ENCODE results near the gene SH3RF3.

- TF ChIP-seq, protein P1, sequence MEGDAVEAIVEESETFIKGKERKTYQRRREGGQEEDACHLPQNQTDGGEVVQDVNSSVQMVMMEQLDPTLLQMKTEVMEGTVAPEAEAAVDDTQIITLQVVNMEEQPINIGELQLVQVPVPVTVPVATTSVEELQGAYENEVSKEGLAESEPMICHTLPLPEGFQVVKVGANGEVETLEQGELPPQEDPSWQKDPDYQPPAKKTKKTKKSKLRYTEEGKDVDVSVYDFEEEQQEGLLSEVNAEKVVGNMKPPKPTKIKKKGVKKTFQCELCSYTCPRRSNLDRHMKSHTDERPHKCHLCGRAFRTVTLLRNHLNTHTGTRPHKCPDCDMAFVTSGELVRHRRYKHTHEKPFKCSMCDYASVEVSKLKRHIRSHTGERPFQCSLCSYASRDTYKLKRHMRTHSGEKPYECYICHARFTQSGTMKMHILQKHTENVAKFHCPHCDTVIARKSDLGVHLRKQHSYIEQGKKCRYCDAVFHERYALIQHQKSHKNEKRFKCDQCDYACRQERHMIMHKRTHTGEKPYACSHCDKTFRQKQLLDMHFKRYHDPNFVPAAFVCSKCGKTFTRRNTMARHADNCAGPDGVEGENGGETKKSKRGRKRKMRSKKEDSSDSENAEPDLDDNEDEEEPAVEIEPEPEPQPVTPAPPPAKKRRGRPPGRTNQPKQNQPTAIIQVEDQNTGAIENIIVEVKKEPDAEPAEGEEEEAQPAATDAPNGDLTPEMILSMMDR (IDR thresholded peaks at IDR 0.05): no peak
- TF ChIP-seq, protein P2, sequence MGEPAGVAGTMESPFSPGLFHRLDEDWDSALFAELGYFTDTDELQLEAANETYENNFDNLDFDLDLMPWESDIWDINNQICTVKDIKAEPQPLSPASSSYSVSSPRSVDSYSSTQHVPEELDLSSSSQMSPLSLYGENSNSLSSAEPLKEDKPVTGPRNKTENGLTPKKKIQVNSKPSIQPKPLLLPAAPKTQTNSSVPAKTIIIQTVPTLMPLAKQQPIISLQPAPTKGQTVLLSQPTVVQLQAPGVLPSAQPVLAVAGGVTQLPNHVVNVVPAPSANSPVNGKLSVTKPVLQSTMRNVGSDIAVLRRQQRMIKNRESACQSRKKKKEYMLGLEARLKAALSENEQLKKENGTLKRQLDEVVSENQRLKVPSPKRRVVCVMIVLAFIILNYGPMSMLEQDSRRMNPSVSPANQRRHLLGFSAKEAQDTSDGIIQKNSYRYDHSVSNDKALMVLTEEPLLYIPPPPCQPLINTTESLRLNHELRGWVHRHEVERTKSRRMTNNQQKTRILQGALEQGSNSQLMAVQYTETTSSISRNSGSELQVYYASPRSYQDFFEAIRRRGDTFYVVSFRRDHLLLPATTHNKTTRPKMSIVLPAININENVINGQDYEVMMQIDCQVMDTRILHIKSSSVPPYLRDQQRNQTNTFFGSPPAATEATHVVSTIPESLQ (CRISPR knock-in tag; IDR thresholded peaks at IDR 0.05): no peak
- TF ChIP-seq ETV6 (CRISPR knock-in tag; IDR thresholded peaks at IDR 0.05) (no peak), GRHL2 (CRISPR knock-in tag; IDR thresholded peaks at IDR 0.05; ENCODE audit: insufficient replicate concordance, severe bottlenecking) (no peak), ZNF423 (CRISPR knock-in tag; IDR thresholded peaks at IDR 0.05) (no peak), ZNF138 (CRISPR knock-in tag; conservative IDR thresholded peaks at IDR 0.05) (no peak), CREB1 (CRISPR knock-in tag; IDR thresholded peaks at IDR 0.05) (no peak), ATF1 (CRISPR knock-in tag; IDR thresholded peaks at IDR 0.05) (no peak)
- TF ChIP-seq, protein P3, sequence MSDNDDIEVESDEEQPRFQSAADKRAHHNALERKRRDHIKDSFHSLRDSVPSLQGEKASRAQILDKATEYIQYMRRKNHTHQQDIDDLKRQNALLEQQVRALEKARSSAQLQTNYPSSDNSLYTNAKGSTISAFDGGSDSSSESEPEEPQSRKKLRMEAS (CRISPR knock-in tag; IDR thresholded peaks at IDR 0.05): no peak
Measured at GRCh38 chr2:109275120-109276012, 146.4 kb downstream of the SH3RF3 start.

Measured in WTC11 (cell line).